ENCODE results near the gene TMEM259. TPM values are rescaled to one million over a fixed set of nuclear protein-coding genes. Genes with fewer than 3 reads are reported as not detected.
A peak's percentile ranks its signal among the peaks of the same experiment; 100 is the strongest.

Gene TMEM259
- total and polyA plus RNA-seq, 9 of the 15 experiments (the other 6 are each of a cell fraction or from before 2014, with no cell fraction given), result 0.52 to 231 (median 63.6) TPM

DNA sequence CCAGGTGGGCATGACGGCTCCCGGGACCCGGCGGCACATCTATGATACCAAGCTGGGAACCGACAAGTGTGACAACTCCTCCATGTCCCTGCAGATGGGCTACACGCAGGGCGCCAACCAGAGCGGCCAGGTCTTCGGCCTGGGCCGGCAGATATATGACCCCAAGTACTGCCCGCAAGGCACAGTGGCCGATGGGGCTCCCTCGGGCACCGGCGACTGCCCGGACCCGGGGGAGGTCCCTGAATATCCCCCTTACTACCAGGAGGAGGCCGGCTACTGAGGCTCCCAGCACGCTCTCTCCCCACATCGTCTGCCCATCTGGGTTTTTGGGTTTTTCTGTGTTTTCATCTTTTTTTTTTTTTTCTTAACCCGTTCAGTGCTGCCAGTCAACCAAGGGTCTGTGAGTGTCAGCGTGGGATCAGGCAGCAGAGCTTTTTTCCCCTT lies 16.7 kb upstream of the TMEM259 start (continued):
- TF ChIP-seq, protein P1, sequence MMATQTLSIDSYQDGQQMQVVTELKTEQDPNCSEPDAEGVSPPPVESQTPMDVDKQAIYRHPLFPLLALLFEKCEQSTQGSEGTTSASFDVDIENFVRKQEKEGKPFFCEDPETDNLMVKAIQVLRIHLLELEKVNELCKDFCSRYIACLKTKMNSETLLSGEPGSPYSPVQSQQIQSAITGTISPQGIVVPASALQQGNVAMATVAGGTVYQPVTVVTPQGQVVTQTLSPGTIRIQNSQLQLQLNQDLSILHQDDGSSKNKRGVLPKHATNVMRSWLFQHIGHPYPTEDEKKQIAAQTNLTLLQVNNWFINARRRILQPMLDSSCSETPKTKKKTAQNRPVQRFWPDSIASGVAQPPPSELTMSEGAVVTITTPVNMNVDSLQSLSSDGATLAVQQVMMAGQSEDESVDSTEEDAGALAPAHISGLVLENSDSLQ (IDR thresholded peaks at IDR 0.05), result peak; percentile 41
- TF ChIP-seq, protein P2, sequence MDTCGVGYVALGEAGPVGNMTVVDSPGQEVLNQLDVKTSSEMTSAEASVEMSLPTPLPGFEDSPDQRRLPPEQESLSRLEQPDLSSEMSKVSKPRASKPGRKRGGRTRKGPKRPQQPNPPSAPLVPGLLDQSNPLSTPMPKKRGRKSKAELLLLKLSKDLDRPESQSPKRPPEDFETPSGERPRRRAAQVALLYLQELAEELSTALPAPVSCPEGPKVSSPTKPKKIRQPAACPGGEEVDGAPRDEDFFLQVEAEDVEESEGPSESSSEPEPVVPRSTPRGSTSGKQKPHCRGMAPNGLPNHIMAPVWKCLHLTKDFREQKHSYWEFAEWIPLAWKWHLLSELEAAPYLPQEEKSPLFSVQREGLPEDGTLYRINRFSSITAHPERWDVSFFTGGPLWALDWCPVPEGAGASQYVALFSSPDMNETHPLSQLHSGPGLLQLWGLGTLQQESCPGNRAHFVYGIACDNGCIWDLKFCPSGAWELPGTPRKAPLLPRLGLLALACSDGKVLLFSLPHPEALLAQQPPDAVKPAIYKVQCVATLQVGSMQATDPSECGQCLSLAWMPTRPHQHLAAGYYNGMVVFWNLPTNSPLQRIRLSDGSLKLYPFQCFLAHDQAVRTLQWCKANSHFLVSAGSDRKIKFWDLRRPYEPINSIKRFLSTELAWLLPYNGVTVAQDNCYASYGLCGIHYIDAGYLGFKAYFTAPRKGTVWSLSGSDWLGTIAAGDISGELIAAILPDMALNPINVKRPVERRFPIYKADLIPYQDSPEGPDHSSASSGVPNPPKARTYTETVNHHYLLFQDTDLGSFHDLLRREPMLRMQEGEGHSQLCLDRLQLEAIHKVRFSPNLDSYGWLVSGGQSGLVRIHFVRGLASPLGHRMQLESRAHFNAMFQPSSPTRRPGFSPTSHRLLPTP (IDR thresholded peaks at IDR 0.05; ENCODE audit: borderline replicate concordance, extremely low read depth, insufficient read length), result no peak
- TF ChIP-seq EZH2 (IDR thresholded peaks at IDR 0.05; ENCODE audit: borderline replicate concordance, low read depth, low read length) (no peak), BCOR (IDR thresholded peaks at IDR 0.05) (peak; percentile 51; the same call in 1 of the 2 replicates), POU5F1 (IDR thresholded peaks at IDR 0.05; ENCODE audit: borderline replicate concordance, low read depth, low read length, partially characterized antibody) (no peak), SMAD4 (CRISPR knock-in tag; conservative IDR thresholded peaks at IDR 0.05) (0 out of 2 replicates have a peak, but pooled peaks have one; percentile 26), ZNF384 (IDR thresholded peaks at IDR 0.05; ENCODE audit: low read depth, low read length) (peak; percentile 51; the same call in 1 of the 2 replicates), RBM22 (IDR thresholded peaks at IDR 0.05; ENCODE audit: low read depth, low read length, poor library complexity, severe bottlenecking) (peak; percentile 35)
